Calu3 (cell line): Measurements from ENCODE around the gene BAMBI. TPM values are rescaled to one million over a fixed set of nuclear protein-coding genes. Genes with fewer than 3 reads are reported as not detected.

Experiments used
- BruUV-seq: library from RNA; stranded (reverse); fragments of 400-500 nt; replicated peaks from 2 replicates; lab custom pipeline; 2021; lab: Mats Ljungman, UMichigan
- CTCF ChIA-PET: fragments of 300-600 bp; sonication (Branson Sonifier 250); formaldehyde crosslinking; loops from one replicate; lab custom pipeline; 2022; ENCODE audit warnings: antibody characterized with exemption; lab: Charles Lee
- DNase-seq: peaks from one replicate; pipeline ENCODE4 v3.0.0; 2022
- H3K27ac Mint-ChIP-seq: one replicate; pipeline ENCODE4 v1.8.0; 2022; ENCODE audit warnings: mixed read lengths; ENCODE audit not compliant: unreplicated experiment
- H3K27me3 Mint-ChIP-seq: one replicate; pipeline ENCODE4 v1.8.0; 2022; ENCODE audit warnings: mixed read lengths; ENCODE audit not compliant: unreplicated experiment
- H3K36me3 Mint-ChIP-seq: one replicate; pipeline ENCODE4 v1.8.0; 2022; ENCODE audit warnings: mild to moderate bottlenecking, moderate library complexity, mixed read lengths; ENCODE audit not compliant: insufficient read depth, unreplicated experiment
- H3K4me1 Mint-ChIP-seq: one replicate; pipeline ENCODE4 v1.8.0; 2022; ENCODE audit warnings: mild to moderate bottlenecking, low read depth, mixed read lengths; ENCODE audit not compliant: unreplicated experiment
- H3K4me3 Mint-ChIP-seq: one replicate; pipeline ENCODE4 v1.8.0; 2022; ENCODE audit warnings: mild to moderate bottlenecking, low read depth, moderate library complexity, mixed read lengths; ENCODE audit not compliant: unreplicated experiment
- H3K9me3 Mint-ChIP-seq: one replicate; pipeline ENCODE4 v1.8.0; 2022; ENCODE audit warnings: low read depth, mixed read lengths; ENCODE audit not compliant: unreplicated experiment
- CTCF ChIP-seq: fragments of 200-600 bp; IDR thresholded peaks from one replicate; pipeline ENCODE4 v1.8.0; 2022; ENCODE audit warnings: antibody characterized with exemption; ENCODE audit not compliant: unreplicated experiment
- intact Hi-C: fragments of 100-400 bp; cut with micrococcal nuclease; formaldehyde crosslinking; loops from one replicate; pipeline ENCODE4 v1.10.0; 2022; ENCODE audit not compliant: unreplicated experiment
- total RNA-seq: library from RNA; stranded (reverse); gene quantifications from 2 replicates; pipeline ENCODE4 v1.2.3, GENCODE V29; 2022

Gene BAMBI
- total RNA-seq, 1 experiment from 2014 or later, result 42.2 TPM

GRCh38 chr10:28681291-28681763 is 4.0 kb downstream of the BAMBI start:
- TF ChIP-seq CTCF, result no peak
- Mint-ChIP-seq H3K27ac (peak overlapping the region; percentile 61), H3K4me1 (peaks cover 31% of the 10 kb centered on the region), H3K9me3 (no peaks in the 10 kb centered on the region), H3K36me3 (peaks cover 74% of the 10 kb centered on the region), H3K27me3 (no peaks in the 10 kb centered on the region), H3K4me3 (peak overlapping the region; percentile 88)
- DNase-seq, result no peak
- intact Hi-C loops, result no loop called here
- CTCF ChIA-PET, result interaction anchor here (0.5 to 4.3 kb wide), 4 partner anchors 17 to 1439 kb away, joined by 3 to 17 read pairs (median 4); no protein-coding TSS in a partner anchor
- no TSS peak for BruUV-seq

GRCh38 chr10:28681928-28682750 is 4.8 kb downstream of the BAMBI start:
- TF ChIP-seq CTCF, result no peak
- Mint-ChIP-seq H3K36me3 (peaks cover 74% of the 10 kb centered on the region), H3K27ac (no peak overlapping the region), H3K27me3 (no peaks in the 10 kb centered on the region), H3K4me3 (peak overlapping the region; percentile 88), H3K9me3 (no peaks in the 10 kb centered on the region), H3K4me1 (peaks cover 38% of the 10 kb centered on the region)
- intact Hi-C loops, result no loop called here
- CTCF ChIA-PET, result interaction anchor here (0.9 to 4.3 kb wide), 2 partner anchors 18 to 310 kb away, joined by 3 to 17 read pairs; no protein-coding TSS in a partner anchor
- no peak for DNase-seq
- no TSS peak for BruUV-seq

DNA sequence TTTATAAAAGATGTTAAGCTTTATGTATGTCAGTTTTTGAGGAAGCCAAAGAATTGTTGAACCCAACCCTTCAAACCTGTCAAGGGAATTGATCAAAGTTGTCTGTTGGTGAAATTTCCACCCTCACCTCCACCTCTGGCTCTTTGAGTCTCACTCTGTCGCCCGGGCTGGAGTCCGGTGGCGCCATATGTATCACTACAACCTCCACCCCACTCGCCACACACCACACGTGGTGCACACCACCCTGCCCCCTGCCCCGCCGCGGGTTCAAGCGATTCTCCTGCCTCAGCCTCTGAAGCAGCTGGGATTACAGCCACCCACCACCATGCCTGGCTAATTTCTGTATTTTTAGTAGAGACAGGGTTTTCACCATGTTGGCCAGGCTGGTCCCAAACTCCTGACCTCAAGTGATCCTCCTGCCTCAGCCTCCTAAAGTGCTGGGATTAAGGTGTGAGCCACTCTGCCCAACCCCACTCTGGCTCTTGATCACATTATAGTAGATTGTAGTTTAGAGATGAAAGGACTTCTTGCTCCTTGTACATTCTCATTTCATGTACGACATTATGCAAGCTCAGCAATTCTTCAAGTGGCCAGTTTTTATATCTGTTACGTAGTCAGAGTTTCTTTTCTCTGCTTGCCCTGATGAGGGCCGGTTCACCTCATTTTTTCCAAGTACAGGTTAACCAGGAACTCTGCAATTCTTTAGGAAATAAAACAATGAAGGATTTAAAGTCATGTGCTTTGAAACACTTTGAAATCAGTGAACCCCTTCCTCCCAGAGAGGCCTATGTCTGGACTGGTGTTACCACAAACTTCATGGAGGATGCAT is 7.0 kb downstream of the BAMBI start:
- intact Hi-C loops, result loop anchor here (2.0 kb wide), 1 partner anchor 200 kb away; no protein-coding TSS in a partner anchor
- BruUV-seq, result no TSS peak

More for the DNA sequence above, 7.0 kb downstream of the BAMBI start:
- H3K4me1 Mint-ChIP-seq, result peaks cover 46% of the 10 kb centered on the region
- peak overlapping the region; percentile 32 for H3K4me3 Mint-ChIP-seq
- no peaks in the 10 kb centered on the region for H3K27me3 Mint-ChIP-seq
- H3K9me3 Mint-ChIP-seq, result no peaks in the 10 kb centered on the region
- no peak for DNase-seq
- peak overlapping the region; percentile 84 for H3K27ac Mint-ChIP-seq
- peaks cover 52% of the 10 kb centered on the region for H3K36me3 Mint-ChIP-seq
- TF ChIP-seq CTCF, result no peak
- CTCF ChIA-PET, result no interaction called here
